OCI-LY3 (cell line): ENCODE data around the gene KRT6B.

Experiments used
- CTCF ChIP-seq: fragments of 200-600, 300-600 bp; sonication (generic); IDR thresholded peaks from 2 replicates; pipeline ENCODE4 v1.5.1; 2014; ENCODE audit warnings: antibody characterized with exemption, low read length, low read depth
- EZH2phosphoT487 ChIP-seq: fragments of 200-600 bp; shearing (Covaris generic); IDR thresholded peaks from 2 replicates; pipeline ENCODE4 v1.6.1; 2018; ENCODE audit warnings: antibody characterized with exemption, mixed run types, low read depth

GRCh38 chr12:52402377-52402776, 49.6 kb downstream of the KRT6B start:
- TF ChIP-seq CTCF (no peak), EZH2phosphoT487 (no peak)
